H9 (cell line): ENCODE results near the gene PRDM8. TPM values are rescaled to one million over a fixed set of nuclear protein-coding genes. Genes with fewer than 3 reads are reported as not detected.

Source experiments
- DNase-seq: peaks from one replicate; pipeline ENCODE4 v3.0.0-alpha.2; 2017
- H2AFZ ChIP-seq: one replicate; pipeline ENCODE4 v1.6.1; 2013; ENCODE audit warnings: mild to moderate bottlenecking, low read length, control low read depth, moderate library complexity
- H2AK5ac ChIP-seq: 2 replicates; pipeline ENCODE4 v1.6.1; 2013; ENCODE audit warnings: low read length, control low read depth, mixed read lengths; ENCODE audit not compliant: insufficient read length
- H2BK120ac ChIP-seq: one replicate; pipeline ENCODE4 v1.6.1; 2013; ENCODE audit warnings: low read depth, mild to moderate bottlenecking, low read length, control low read depth, inconsistent platforms; ENCODE audit not compliant: poor library complexity, severe bottlenecking
- H2BK12ac ChIP-seq: 2 replicates; pipeline ENCODE4 v1.6.1; 2013; ENCODE audit warnings: low read length, control low read depth, mixed read lengths, low read depth; ENCODE audit not compliant: insufficient read length
- H2BK15ac ChIP-seq: 2 replicates; pipeline ENCODE4 v1.6.1; 2013; ENCODE audit warnings: low read depth, low read length, control low read depth
- H2BK20ac ChIP-seq: one replicate; pipeline ENCODE4 v1.6.1; 2013; ENCODE audit warnings: low read depth, mild to moderate bottlenecking, low read length, control low read depth, inconsistent platforms; ENCODE audit not compliant: poor library complexity, severe bottlenecking
- H2BK5ac ChIP-seq: 2 replicates; pipeline ENCODE4 v1.6.1; 2013; ENCODE audit warnings: low read length, control low read depth, mixed read lengths; ENCODE audit not compliant: insufficient read length
- H3K14ac ChIP-seq: 2 replicates; pipeline ENCODE4 v1.6.1; 2013; ENCODE audit warnings: low read length, control low read depth; ENCODE audit not compliant: insufficient read depth
- H3K18ac ChIP-seq: 2 replicates; pipeline ENCODE4 v1.6.1; 2013; ENCODE audit warnings: low read depth, mild to moderate bottlenecking, mixed read lengths, low read length, control low read depth; ENCODE audit not compliant: insufficient read length
- H3K23ac ChIP-seq: 2 replicates; pipeline ENCODE4 v1.6.1; 2013; ENCODE audit warnings: low read length, control low read depth, mixed read lengths, low read depth; ENCODE audit not compliant: insufficient read length
- H3K23me2 ChIP-seq: 2 replicates; pipeline ENCODE4 v1.6.1; 2013; ENCODE audit warnings: low read depth, mild to moderate bottlenecking, mixed read lengths, low read length, control low read depth; ENCODE audit not compliant: insufficient read length, poor library complexity, severe bottlenecking
- H3K27ac ChIP-seq: 2 replicates; pipeline ENCODE4 v1.5.1; 2013; ENCODE audit warnings: low read length, control low read depth, mixed read lengths, low read depth; ENCODE audit not compliant: insufficient read length
- H3K27me3 ChIP-seq: 2 replicates; pipeline ENCODE4 v1.6.1; 2013; ENCODE audit warnings: low read length, control low read depth, inconsistent platforms; ENCODE audit not compliant: insufficient read depth
- H3K4ac ChIP-seq: 2 replicates; pipeline ENCODE4 v1.6.1; 2013; ENCODE audit warnings: low read depth, mild to moderate bottlenecking, control low read depth, inconsistent platforms, low read length, moderate library complexity
- H3K4me1 ChIP-seq: 2 replicates; pipeline ENCODE4 v1.6.1; 2013; ENCODE audit warnings: low read length, control low read depth, inconsistent platforms; ENCODE audit not compliant: insufficient read depth
- H3K4me2 ChIP-seq: 2 replicates; pipeline ENCODE4 v1.6.1; 2013; ENCODE audit warnings: low read length, control low read depth, mixed read lengths; ENCODE audit not compliant: insufficient read length, insufficient read depth
- H3K56ac ChIP-seq: 2 replicates; pipeline ENCODE4 v1.6.1; 2013; ENCODE audit warnings: low read depth, mild to moderate bottlenecking, mixed read lengths, low read length, control low read depth; ENCODE audit not compliant: insufficient read length
- H3K79me1 ChIP-seq: 2 replicates; pipeline ENCODE4 v1.6.1; 2013; ENCODE audit warnings: low read depth, mild to moderate bottlenecking, moderate library complexity, low read length, control low read depth, inconsistent platforms; ENCODE audit not compliant: insufficient read depth, poor library complexity, severe bottlenecking
- H3K79me2 ChIP-seq: 2 replicates; pipeline ENCODE4 v1.6.1; 2013; ENCODE audit warnings: low read length, control low read depth, inconsistent platforms; ENCODE audit not compliant: insufficient read depth
- H3K9ac ChIP-seq: 2 replicates; pipeline ENCODE4 v1.6.1; 2013; ENCODE audit warnings: low read length, control low read depth, mixed read lengths; ENCODE audit not compliant: insufficient read length; ENCODE audit errors: extremely low read depth
- H3K9me3 ChIP-seq: one replicate; pipeline ENCODE4 v1.6.1; 2013; ENCODE audit warnings: low read depth, low read length, inconsistent platforms; ENCODE audit not compliant: control insufficient read depth
- H3T11ph ChIP-seq: one replicate; pipeline ENCODE4 v1.6.1; 2013; ENCODE audit warnings: mild to moderate bottlenecking, low read length, control low read depth, inconsistent platforms
- H4K20me1 ChIP-seq: one replicate; pipeline ENCODE4 v1.6.1; 2013; ENCODE audit not compliant: control insufficient read depth, insufficient read length, insufficient read depth
- H4K5ac ChIP-seq: 2 replicates; pipeline ENCODE4 v1.6.1; 2013; ENCODE audit warnings: low read depth, mild to moderate bottlenecking, mixed read lengths, low read length, control low read depth; ENCODE audit not compliant: insufficient read length
- H4K8ac ChIP-seq: replicated peaks from 2 replicates; pipeline ENCODE4 v1.6.1; 2013; ENCODE audit warnings: low read length, control low read depth, mixed read lengths, low read depth; ENCODE audit not compliant: insufficient read length
- H4K91ac ChIP-seq: 2 replicates; pipeline ENCODE4 v1.6.1; 2013; ENCODE audit warnings: low read depth, mild to moderate bottlenecking, moderate library complexity, mixed read lengths, low read length, control low read depth; ENCODE audit not compliant: insufficient read length
- H3K27ac Mint-ChIP-seq, 3 experiments: 2 replicates in 2 of 3; 3 replicates in 1 of 3; pipeline ENCODE4 v1.8.0; 2020 to 2021; ENCODE audit warnings: mixed read lengths in 3 of 3, mild to moderate bottlenecking in 1 of 3, moderate library complexity in 1 of 3
- H3K27me3 Mint-ChIP-seq: 2 replicates; pipeline ENCODE4 v1.8.0; 2021; ENCODE audit warnings: low read depth, mild to moderate bottlenecking, moderate library complexity, mixed read lengths
- H3K36me3 Mint-ChIP-seq, 3 experiments: 2 replicates in 2 of 3; 3 replicates in 1 of 3; pipeline ENCODE4 v1.8.0; 2020 to 2021; ENCODE audit warnings: low read depth in 3 of 3, mixed read lengths in 3 of 3; ENCODE audit not compliant: insufficient read depth in 1 of 3
- H3K4me1 Mint-ChIP-seq, 2 experiments: 2 replicates each; pipeline ENCODE4 v1.8.0; 2020; ENCODE audit warnings: mixed read lengths in 2 of 2
- H3K4me3 Mint-ChIP-seq, 2 experiments: 2 replicates in 1 of 2; 3 replicates in 1 of 2; pipeline ENCODE4 v1.8.0; 2020 to 2021; ENCODE audit warnings: mild to moderate bottlenecking in 2 of 2, mixed read lengths in 2 of 2, moderate library complexity in 1 of 2
- H3K9me3 Mint-ChIP-seq, 2 experiments: 2 replicates in 1 of 2; 3 replicates in 1 of 2; pipeline ENCODE4 v1.8.0; 2020; ENCODE audit warnings: mild to moderate bottlenecking in 2 of 2, mixed read lengths in 2 of 2, moderate library complexity in 1 of 2
- WGBS: extraction: QIAGEN DNeasy Blood & Tissue Kit; methylation state at CpG from one replicate; pipeline ENCODE4 v1.1.7; 2013; ENCODE audit warnings: missing lambda C conversion rate, low lambda C conversion rate, mixed read lengths; ENCODE audit not compliant: insufficient read length; ENCODE audit errors: extremely low coverage; 5-methylcytosine and 5-hydroxymethylcytosine counted together
- total RNA-seq: library from RNA; stranded (reverse); gene quantifications from 2 replicates; pipeline ENCODE4 v1.2.1, GENCODE V29; 2021
- TF ChIP-seq, protein P1 (sequence below): fragments of 200-600 bp; sonication (generic); conservative IDR thresholded peaks from 3 replicates; pipeline ENCODE4 v1.8.0; 2021; ENCODE audit warnings: antibody characterized with exemption, mild to moderate bottlenecking

Gene PRDM8
- total RNA-seq, 1 experiment from 2014 or later: not detected

DNA sequence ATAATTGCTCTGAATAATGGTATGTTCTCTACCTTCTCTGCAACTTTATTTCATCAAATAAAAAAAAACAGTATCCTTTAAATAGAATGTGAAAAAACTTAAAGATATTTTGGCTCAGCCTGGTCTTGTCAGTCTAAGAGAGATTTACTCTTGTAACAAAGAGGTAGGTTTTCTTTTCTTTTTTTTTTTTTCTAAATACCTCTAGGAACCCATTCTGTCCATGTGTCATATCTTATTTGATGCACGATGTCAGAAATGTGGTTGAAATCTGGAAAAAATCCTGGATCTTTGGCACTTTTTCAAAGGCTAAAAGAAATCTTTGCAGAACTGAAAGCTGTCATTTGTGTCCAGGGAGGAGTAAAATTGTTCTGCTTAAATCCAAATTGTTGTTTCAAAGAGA lies 51.8 kb downstream of the PRDM8 start:
- H3K79me1 ChIP-seq: no peaks in the 10 kb centered on the region
- peaks cover 17% of the 10 kb centered on the region for H3K27me3 Mint-ChIP-seq
- no peak overlapping the region for H2AK5ac ChIP-seq
- H3K36me3 Mint-ChIP-seq: no peaks in the 10 kb centered on the region
- no peak overlapping the region for H3K4me2 ChIP-seq
- H3K23me2 ChIP-seq: no peaks in the 10 kb centered on the region
- no CpG with 5 or more reads among the region's 1 CpG for WGBS
- H2BK15ac ChIP-seq: no peak overlapping the region
- no peaks in the 10 kb centered on the region for H4K20me1 ChIP-seq
- H3K27ac Mint-ChIP-seq: no peak overlapping the region
- H3K27ac ChIP-seq: no peak overlapping the region
- no peak overlapping the region for H3K4me3 Mint-ChIP-seq
- H4K91ac ChIP-seq: no peak overlapping the region
- no peak overlapping the region for H4K8ac ChIP-seq
- no peak overlapping the region for H2BK120ac ChIP-seq
- no peak overlapping the region for H3K14ac ChIP-seq
- H4K5ac ChIP-seq: no peak overlapping the region
- no peaks in the 10 kb centered on the region for H3K79me2 ChIP-seq
- no peaks in the 10 kb centered on the region for H3K27me3 ChIP-seq
- H3T11ph ChIP-seq: no peak overlapping the region
- H2BK5ac ChIP-seq: no peak overlapping the region
- no peaks in the 10 kb centered on the region for H3K9me3 ChIP-seq
- TF ChIP-seq, protein P1, sequence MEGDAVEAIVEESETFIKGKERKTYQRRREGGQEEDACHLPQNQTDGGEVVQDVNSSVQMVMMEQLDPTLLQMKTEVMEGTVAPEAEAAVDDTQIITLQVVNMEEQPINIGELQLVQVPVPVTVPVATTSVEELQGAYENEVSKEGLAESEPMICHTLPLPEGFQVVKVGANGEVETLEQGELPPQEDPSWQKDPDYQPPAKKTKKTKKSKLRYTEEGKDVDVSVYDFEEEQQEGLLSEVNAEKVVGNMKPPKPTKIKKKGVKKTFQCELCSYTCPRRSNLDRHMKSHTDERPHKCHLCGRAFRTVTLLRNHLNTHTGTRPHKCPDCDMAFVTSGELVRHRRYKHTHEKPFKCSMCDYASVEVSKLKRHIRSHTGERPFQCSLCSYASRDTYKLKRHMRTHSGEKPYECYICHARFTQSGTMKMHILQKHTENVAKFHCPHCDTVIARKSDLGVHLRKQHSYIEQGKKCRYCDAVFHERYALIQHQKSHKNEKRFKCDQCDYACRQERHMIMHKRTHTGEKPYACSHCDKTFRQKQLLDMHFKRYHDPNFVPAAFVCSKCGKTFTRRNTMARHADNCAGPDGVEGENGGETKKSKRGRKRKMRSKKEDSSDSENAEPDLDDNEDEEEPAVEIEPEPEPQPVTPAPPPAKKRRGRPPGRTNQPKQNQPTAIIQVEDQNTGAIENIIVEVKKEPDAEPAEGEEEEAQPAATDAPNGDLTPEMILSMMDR: no peak
- DNase-seq: no peak
- no peak overlapping the region for H2BK12ac ChIP-seq
- H3K56ac ChIP-seq: no peak overlapping the region
- H3K4me1 ChIP-seq: no peaks in the 10 kb centered on the region
- no peak overlapping the region for H3K4ac ChIP-seq
- no peak overlapping the region for H2AFZ ChIP-seq
- no peak overlapping the region for H3K9ac ChIP-seq
- H3K4me1 Mint-ChIP-seq: no peaks in the 10 kb centered on the region
- H3K18ac ChIP-seq: no peak overlapping the region
- H2BK20ac ChIP-seq: no peak overlapping the region
- no peaks in the 10 kb centered on the region for H3K9me3 Mint-ChIP-seq
- no peak overlapping the region for H3K23ac ChIP-seq
